Right renal pelvis (tissue), 4 donors: ENCODE results near the gene ZBTB4. TPM values are rescaled to one million over a fixed set of nuclear protein-coding genes. Genes with fewer than 3 reads are reported as not detected.
A peak's percentile ranks its signal among the peaks of the same experiment; 100 is the strongest.
"Not testable (repeated sequence)": the region's sequence is repeated elsewhere in the genome, so short reads cannot be mapped to it uniquely, and the experiment has no call there.

ENCODE experiments used
- DNase-seq, 4 donors: peaks; one replicate each; pipeline ENCODE4 v3.0.0-alpha.2; 2013; ENCODE audit warnings: low read depth in 4 of 4, low spot score in 3 of 4, missing footprints in 1 of 4
- polyA plus RNA-seq, 4 donors: library from polyadenylated mRNA; unstranded; fragments of 120-200 nt; gene quantifications; one replicate each; pipeline ENCODE4 v1.2.1, GENCODE V29; 2013; ENCODE audit not compliant: insufficient read length in 4 of 4

Gene ZBTB4
- polyA plus RNA-seq, 4 donors = 38.6 to 47.4 (median 44.3) TPM

DNA sequence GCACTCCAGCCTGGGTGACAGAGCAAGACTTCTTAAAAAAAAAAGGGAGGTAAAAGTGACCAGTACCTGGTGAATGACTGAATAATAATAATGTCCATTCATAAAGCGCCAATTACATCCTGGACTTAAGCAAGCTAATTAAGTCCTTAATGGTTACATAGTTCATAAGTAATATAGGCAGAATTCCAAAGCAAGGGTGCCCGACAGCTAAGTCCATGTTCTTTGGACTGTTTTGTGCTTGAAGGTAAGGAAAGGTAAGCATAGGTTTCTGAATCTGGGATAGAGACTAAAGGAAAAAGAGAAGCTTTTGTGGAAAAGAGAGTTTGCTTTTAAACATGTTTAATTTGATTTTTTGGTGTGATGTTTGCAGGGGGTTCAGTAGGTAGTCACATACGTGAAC is 14.5 kb upstream of the ZBTB4 start:
- DNase-seq = no peak

DNA sequence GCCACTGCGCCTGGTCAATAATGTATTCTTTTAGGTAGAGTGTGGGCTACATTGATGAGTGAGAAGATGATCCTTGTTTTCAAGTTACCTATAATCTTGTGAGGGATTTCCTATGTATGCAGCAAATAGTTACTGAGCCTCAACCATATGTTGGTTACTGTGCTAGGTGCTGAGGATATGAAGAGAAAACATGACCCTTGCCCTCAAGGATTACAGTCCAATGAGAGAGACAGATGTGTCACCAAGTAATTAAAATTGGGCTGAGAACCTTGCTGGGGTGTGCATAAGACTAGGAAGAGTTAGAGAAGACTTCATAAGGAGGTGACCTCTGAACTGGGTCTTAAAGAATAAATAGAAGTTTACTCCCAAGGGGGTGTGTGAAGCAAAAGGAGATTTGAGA is 12.2 kb upstream of the ZBTB4 start:
- no peak for DNase-seq

DNA sequence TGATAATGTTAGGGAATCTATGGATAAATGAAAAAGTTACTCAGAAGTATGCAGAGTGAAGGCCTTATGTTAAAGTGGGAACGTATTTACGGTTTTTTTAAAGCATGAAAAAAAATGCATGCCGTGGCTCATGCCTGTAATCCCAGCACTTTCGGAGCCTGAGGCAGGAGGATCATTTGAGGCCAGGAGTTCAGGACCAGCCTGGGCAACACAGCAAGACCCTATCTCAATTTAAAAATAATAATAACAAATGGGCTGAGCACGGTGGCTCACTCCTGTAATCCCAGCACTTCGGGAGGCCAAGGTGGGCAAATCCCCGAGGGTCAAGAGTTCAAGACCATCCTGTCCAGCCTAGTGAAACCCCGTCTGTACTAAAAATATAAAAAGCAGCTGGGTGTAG is 10.7 kb upstream of the ZBTB4 start:
- no peak for DNase-seq

DNA sequence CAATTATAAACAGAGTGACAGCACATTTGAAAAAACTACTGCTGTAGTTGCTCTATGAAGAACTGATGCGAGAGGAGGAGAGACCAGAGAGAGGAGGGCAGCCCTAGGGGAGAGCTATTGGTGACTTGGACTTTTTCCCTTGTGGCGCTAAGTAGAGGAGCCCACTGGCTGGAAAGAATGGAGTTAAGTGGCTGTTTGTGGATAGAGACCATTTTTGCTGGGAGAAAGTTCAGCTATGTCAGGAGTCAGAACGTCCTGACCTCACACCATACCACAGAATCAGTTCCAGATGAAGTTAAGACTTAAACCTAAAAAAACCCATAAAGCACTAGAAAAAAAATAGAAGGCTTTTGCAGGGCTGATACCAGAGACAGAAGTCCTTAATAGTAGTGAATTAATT is 6.8 kb upstream of the ZBTB4 start:
- no peak for DNase-seq

DNA sequence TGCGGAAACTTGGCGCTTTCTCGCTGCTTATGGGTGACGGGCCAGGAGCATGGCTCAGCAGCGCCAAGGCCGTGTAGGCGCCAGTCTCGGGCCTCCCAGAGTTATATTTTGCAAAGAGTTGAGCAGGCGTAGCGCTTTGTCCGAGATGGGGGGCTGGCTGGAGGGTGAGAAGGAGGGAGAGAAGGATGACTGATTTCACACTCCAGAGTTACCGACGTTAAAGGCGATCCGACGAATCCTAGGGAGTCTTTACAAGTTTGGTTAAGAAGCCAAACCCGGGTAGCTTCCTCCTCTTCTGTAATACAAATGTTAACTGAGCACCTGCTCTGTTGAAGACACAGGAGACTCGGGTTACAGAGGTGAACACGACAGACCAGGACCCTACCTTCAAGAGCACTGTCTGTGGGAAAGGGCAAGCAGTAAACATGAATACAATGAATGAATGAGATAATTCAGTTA is 5.5 kb upstream of the ZBTB4 start:
- DNase-seq = no peak

DNA sequence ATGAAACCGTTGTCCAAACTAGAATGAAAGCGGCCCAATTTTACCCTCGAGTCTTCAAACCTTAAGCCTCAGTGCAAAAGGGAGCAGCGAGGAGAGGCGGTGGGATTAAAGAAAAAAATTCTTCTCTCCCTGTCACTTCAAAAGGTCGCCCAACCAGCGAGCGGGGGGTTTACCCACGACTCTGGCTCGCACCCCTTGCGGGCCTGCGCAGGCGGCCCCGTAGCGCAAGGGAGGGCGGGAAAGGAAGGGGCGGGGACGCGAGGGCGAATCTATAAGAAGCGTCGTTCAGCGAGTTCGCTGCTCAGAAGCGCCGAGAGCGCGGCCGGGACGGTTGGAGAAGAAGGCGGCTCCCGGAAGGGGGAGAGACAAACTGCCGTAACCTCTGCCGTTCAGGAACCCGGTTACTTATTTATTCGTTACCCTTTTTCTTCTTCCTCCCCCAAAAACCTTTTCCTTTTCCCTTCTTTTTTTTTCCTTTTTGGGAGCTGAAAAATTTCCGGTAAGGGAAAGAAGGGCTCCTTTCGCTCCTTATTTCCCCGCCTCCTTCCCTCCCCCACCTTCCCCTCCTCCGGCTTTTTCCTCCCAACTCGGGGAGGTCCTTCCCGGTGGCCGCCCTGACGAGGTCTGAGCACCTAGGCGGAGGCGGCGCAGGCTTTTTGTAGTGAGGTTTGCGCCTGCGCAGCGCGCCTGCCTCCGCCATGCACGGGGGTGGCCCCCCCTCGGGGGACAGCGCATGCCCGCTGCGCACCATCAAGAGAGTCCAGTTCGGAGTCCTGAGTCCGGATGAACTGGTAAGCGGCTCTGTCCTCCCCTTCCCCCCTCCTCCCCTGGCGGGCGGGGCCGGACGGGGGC is 4.9 kb upstream of the ZBTB4 start, which contains the start of gene POLR2A:
Gene POLR2A (plus strand): TSS at position 300 of the 852 bp plus-strand sequence.
- DNase-seq = peak; percentile 95 to 99 (median 96)

DNA sequence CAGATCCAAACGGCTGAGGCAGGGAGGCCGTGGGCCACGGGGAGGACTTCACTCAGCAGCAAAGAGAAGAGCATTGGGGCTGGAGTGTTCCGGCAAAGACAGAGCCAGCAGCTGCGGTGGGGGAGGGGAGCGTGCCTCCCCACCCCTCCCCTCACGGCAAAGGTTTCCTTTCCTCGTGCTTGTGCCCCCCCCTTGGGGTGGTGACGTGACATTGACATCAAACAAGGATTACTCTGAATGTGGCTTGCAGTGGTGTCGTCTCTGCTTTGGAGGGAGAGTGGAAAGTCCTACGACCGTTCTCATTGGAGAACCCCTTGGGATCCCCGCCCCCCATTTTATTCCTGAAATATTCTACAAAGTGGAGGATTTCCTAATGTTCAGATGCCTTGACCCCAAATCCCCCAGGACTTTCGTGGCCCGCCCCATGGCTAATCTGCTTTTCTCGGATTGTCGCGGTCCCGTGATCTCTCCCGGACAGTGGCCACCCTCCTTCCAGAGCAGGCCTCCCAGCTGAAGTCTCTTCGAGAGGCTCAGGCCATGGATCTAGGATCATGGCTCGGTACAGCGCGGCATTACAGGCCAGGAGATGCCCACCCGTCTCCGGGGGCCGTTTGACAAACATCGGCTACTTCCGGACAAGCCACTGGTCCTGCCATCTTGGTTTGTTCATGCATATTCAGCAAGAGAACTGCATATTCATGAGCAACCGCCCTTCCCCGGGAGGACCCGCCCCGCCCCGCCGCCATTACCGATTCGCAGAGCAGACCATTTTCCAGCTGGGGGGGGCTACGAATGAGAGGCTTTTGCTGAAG is 4.0 kb upstream of the ZBTB4 start:
- peak in 3 of 4 donors; percentile 72 to 77 (median 73) for DNase-seq

DNA sequence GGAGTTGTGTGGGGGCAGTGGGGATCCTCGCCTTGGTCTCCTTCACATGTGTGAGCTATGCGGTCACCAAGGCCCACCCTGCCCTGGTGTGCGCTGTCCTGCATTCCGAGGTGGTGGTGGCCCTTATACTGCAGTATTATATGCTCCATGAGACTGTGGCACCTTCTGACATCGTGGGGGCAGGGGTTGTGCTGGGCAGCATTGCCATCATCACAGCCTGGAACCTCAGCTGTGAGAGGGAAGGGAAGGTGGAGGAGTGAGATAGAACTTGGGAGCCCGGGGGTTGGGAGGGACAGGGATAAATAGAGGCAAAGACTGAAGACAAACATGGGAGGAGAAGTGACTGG is 3.3 kb upstream of the ZBTB4 start:
- DNase-seq = not testable (repeated sequence)

DNA sequence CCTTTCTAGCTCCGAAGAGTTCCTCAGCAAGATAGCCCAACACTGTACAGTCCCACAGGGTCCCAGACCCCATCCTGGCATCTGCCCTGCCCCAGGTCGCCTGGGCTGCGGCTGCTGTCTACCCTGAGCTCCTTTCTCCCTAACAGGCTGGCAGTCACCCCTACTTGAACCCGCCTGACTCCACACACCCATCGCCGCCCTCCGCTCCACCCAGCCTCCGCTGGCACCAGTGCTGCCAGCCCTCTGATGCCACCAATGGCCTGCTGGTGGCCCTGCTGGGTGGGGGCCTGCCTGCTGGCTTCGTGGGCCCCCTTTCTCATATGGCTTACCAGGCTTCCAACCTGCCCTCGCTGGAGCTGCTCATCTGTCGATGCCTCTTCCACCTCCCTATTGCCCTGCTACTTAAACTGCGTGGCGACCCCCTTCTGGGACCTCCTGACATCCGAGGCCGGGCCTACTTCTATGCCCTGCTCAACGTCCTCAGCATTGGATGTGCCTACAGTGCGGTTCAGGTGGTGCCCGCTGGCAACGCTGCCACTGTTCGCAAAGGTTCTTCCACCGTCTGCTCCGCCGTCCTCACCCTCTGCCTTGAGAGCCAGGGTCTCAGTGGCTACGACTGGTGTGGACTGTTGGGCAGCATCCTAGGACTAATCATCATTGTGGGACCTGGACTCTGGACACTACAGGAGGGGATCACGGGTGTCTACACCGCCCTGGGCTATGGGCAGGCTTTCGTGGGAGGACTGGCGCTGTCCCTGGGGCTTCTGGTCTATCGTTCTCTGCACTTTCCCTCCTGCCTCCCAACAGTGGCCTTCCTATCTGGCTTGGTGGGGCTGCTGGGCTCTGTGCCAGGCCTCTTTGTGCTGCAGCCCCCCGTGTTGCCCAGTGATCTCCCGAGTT is 2.7 kb upstream of the ZBTB4 start:
- DNase-seq = not testable (repeated sequence)

DNA sequence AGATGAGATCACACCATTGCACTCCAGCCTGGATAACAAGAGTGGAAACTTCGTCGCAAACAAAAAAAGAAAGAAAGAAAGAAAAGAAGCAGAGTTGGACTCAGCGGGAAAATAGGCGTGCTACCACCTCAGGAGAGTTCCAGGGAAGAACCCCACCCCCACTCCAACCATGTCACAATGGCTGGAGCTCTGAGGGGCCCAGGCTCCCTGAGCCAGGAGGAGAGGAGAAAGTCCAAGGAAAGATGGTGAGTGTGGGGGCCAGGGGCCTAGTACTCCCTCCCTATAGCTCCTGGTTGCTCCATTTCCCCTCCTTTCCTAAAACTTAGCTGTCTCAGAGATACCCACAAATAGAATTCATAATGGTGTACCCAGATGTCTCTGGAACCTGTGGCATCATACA is 1.8 kb upstream of the ZBTB4 start, which contains the start of gene SLC35G6:
Gene SLC35G6 (plus strand): TSS at position 172 of the 400 bp plus-strand sequence. CDS start 71 bp downstream, at position 243.
- DNase-seq = not testable (repeated sequence)

DNA sequence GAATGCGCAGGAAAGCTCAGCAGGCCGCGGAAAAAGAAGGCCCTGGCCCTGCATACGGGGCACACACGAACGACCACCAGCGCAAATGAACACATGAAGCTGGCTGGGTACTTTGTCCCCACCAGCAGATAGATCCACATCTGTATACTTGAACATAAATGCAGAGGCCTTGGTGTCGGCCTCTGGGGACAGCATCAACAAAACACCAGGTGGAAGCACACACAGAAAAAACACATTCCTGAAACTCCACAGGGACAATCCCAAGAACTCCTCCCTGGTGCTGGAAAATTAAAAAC is 606 bp upstream of the ZBTB4 start:
- no peak for DNase-seq

DNA sequence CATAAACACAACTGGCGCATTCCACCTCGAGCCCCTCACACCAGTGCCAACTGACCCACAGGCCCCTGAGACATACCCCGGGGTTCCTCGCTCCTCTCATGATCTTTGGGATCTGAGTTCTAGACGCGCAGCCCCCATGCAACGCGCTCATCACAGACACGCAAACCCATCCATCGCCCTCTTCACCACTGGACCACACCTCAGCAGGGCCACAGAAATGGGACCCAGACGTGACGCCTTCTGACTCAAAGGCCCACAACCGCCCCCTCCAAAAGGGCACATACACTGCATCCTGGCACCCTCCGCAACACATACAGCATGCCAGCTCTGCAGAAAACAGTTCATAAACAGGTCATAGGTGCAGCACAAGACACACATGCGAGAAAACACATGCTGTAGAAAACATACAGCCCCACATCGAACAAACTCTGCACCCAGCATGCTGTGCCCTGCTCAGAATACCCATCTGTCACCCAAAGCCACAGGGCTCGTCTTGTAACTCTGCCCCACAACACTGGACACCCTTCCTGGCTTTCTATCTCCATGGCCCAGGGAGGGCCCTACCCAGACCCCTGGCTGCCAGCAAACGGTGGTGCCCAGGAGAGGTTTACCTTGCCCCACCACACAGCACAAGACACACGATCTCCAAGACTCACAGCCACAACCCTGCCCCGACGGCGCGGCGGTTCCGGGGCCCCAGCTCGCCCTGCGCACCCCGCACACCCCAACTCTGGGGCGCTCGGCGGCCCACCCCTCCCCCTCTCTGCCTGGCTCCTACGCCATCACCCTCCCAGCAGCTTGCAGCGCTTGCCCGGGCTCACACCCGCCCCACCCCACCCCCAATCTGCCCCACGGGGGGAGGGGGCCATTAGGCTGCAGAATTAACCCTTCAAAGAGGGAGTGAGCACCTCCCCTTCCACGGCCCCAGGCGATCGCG is 887 bp downstream of the ZBTB4 start:
- DNase-seq = peak in 1 of 4 donors; percentile 26

DNA sequence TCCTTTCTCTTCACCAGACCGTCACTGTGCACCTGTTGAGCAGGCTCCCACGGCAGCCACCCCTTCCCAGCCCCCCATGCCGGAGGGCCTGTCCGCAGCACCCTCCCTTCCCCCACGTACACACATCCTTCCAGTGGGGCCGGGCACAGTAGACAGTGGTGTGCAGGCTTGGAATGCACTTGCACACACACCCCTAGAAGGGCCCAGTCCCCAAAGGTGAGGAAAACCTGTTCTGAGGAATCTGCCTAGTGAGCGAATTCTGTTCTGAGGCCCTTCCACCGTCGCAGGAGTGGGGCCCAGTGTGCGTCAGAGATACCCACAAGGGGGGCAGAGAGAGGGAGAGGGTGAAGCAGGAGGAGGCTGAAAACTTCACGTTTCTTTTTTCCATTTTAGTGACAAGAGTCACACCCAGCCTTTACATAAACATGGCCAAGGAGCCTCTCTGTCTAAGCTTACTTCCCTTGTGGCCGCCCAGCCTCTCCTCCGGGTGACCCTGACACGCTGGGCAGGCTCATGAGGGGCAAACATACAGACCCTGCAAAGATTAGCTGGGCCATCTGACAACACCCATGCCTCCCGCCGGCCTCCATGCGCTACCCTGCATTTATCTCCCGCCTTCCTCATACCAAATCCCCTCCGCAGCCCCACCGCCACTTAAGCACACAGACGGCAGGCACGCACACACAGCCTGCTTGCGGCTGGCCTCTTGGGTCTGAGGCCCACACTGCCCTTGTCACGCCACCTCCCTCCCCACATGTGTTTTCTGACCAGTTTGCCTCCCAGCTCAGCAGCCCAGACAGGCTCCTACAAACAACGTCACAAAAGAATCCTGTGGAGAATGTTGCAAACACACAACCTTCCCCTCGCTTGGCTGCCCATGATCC is 1.8 kb downstream of the ZBTB4 start:
- peak in 1 of 4 donors; percentile 38 for DNase-seq

DNA sequence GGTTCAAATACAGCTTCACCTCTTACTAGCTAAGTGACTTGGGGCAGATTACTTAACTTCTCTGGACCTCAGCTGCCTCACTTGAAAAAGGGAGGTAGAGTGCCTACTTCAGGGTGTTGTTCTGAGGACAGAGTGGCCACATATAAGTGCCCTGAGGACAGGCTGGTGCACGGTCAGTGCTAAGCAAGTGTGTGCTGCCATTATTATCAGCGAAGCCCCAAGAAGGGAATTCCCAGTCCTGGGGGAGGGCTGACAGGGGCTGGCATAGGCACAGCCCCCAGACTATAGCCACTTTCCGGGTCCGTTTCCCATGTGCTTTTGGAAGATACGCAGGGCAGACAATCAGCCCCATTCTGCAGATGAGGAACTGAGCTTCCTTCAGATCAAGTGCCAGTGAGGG is 2.5 kb downstream of the ZBTB4 start:
- no peak for DNase-seq

DNA sequence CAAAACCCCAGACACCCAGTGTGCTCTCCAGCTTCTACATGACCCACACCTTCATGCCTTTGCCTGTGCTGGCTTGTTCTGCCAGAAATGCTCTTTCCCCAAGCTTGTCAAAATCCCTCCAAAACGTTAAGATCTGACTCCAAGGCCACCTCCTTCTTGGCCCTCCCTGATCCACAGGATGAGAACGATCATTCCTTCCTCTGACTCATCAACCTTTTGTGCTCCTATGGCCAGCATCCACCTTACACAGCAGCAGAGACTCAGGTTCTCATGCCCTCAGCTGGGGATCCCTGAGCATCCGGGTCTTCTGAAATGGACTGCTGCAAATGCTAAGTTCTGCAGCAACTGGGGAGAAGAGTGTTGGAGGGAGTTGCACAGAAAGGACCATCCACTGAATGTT is 2.9 kb downstream of the ZBTB4 start:
- DNase-seq = no peak

DNA sequence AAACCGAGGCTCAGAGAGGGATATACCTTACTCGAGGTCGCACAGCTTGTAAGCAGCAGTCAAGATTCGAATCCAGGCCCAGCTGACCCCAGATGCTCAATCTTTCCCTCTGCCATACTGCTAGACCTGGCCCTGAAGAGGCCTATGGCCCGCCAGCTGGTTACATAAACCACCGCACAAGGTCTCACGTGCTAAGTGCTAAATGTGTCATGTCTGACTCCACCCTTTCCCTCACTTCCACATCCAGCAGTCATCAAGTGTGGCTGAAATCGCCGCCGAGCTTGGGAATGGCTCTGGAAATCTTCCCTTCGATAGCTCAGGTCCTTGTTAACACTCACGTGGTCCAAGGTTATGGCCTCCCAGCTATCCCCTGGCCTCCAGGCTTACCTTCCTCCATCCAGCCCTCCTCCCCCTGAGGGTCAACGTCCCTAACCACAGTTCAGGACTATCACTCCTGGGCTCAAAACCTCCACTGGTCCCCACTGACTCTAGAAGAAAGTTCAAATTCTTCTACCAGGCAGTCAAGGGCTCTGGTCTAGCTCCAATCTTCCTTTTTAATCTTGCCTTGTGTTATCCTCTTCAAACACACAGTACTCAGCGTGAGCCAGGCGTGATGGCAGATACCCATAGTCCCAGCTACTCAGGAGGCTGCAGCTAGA is 3.5 kb downstream of the ZBTB4 start:
- no peak for DNase-seq

DNA sequence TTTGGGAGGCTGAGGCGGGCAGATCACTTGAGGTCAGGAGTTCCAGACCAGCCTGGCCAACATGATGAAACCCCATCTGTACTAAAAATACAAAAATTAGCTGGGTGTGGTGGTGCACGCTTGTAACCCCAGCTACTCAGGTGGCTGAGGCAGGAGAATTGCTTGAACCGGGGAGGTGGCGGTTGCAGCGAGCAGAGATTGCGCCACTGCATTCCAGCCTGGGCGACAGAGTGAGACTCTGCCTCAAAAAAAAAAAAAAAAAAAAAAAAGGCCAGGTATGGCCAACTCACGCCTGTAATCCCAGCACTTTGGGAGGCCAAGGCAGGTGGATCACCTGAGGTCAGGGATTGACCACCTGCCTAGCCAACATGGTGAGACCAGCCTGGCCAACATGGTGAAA is 4.7 kb downstream of the ZBTB4 start:
- DNase-seq = not testable (repeated sequence)

DNA sequence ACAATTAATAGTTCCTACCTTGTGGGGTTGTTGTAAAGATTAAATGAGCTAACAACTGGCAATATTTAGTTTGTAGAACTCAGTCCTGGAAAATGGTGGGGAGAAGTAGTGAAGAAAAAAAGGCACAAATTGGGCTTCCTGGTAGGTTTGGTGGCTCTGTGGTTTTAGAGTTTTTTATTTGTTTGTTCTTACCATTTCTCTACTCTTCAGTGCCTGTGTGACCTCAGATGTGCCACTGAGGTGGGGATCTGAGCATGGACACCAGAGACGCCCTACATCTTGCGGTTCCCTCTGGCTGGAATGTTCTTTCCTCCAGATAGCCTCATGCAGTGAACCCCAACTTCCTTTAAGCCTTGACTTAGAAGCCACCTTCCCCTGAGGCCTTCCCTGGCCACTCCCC is 7.7 kb downstream of the ZBTB4 start:
- no peak for DNase-seq
